Measurements from ENCODE around the gene CYSTM1.

Gene CYSTM1

DNA sequence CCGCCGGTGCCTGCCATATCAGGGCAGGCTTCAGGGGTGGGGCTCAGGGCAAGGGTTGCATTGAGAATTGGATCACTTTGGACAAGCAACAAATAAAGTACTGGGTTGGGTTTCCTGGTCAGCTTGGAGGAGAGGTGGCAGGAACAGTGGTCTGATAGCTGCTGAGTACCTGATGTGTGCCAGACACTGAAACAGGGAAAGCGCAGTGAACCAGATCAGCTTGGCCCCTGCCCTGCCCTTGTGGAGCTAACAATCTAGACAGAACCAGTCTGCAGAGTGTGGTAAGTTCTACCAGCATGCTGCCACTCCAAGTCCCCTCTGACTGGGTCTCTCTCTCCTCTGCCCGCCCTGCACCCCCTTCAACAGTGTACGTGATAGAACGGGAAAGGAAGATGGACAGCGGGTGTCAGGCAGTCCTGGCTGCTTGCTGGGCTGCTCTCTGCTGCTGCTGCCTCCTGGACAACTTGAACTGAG lies 53.4 kb downstream of the CYSTM1 start:
- in situ Hi-C loops (cut with MboI; ENCODE audit: low sequenced_read_pairs): loop anchor here (25.0 kb wide), 1 partner anchor 484 kb away; the partner anchor contains the start of gene ZMAT2

DNA sequence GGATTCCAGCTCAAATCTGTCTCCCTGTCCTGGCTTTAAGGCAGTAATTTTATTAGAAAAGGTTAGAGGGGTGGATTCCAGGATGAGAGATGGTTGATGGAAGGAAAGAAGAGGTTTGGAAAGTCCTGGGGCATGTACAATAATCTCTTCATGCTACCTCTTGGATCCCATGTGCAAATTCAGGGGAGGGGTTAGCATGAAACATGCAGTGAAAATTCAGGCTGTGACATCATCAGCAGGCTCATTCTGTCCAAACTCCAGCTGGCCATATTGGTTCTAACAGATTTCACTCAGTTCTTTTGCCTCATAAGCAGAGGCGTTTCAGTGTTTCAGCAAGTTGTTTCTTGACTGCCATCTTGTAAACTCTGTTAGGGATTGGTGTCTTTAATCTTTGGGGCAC lies 55.4 kb downstream of the CYSTM1 start:
- in situ Hi-C loops (cut with MboI; ENCODE audit: low sequenced_read_pairs): loop anchor here (25.0 kb wide), 1 partner anchor 482 kb away; the partner anchor contains the start of gene ZMAT2

DNA sequence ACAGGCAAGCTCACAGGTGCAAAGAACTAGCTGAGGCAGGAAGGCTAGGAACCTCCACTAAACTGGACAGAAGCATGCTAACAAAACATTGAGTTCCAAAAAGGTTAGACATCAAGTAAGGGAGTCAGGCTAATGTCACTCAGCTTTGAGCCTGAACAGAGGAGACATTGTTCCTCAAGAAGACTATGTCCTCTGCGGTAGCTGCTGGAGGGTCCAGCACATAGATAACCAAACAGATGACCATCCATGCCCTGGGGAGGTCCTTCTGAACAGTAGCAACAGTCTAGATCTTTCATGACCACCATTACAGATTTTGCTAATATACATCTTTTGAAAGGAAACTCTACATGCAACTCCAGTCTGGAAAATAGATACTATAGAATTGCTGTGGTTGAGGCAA lies 57.7 kb downstream of the CYSTM1 start:
- in situ Hi-C loops (cut with MboI; ENCODE audit: low sequenced_read_pairs): loop anchor here (25.0 kb wide), 1 partner anchor 480 kb away; the partner anchor contains the start of gene ZMAT2

DNA sequence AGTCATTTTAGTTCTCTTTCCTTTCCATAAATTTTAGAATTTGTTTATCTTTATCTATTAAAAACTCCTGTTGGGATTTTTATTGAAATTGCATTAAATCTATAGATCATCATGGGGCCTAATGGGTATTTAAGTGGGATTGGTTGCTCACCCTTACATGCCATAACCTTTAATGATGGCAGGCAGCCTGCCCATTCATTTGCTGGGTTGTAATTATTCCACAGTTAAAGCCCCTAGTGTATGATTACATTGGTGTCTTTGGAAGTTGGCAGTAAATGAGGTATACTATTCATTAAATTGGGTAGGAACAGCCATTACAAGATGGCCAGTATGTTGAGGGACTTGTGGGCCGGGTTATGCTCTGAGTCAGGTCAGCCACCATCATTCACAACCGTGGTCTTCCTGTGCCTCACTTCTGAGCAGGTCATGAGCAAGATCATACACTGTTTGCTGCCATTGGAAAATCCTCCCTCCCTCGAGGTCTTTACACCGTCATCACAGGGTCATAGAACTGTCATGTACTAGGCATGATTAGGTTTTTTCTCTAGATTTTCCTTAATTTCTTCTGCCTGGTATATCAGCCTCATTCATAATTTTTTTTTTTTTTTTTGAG lies 59.5 kb downstream of the CYSTM1 start:
- in situ Hi-C loops (cut with MboI; ENCODE audit: low sequenced_read_pairs): loop anchor here (25.0 kb wide), 1 partner anchor 478 kb away; the partner anchor contains the start of gene ZMAT2

DNA sequence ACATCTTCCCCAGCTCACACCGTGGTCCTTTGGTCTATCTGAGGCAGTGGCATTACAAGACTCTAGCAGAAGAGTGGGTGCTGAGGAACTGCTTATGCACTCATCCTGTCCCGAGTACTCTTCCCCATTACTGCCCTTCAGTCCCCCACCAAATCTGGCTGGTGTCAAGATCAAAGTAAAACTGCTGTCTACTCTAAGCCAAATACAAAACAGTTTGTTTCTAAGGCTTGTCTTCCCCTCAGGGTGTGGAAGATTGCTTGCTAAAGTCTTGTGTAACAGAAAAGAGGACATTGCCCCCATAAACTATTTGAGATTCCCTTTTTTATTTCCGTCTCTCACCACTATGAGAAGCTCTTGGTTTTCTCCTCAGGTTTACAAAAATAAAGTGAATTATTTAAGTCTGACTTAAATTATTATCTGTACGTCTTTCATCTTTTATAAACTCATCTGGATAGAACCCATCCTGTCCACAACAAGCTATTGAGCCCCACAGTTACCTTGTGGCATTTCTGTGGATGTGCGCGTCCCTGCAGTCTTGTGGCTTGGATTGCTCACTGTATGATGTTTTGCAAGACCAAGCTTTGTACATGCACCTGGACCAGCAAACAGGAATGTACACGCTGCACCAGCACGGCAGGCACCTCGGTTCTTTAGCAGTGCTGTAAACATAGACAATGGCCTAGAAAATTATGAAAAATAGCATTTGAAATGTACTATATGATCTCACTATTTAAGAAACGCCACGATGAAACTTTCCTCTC lies 61.0 kb downstream of the CYSTM1 start:
- in situ Hi-C loops (cut with MboI; ENCODE audit: low sequenced_read_pairs): loop anchor here (25.0 kb wide), 1 partner anchor 476 kb away; the partner anchor contains the start of gene ZMAT2

DNA sequence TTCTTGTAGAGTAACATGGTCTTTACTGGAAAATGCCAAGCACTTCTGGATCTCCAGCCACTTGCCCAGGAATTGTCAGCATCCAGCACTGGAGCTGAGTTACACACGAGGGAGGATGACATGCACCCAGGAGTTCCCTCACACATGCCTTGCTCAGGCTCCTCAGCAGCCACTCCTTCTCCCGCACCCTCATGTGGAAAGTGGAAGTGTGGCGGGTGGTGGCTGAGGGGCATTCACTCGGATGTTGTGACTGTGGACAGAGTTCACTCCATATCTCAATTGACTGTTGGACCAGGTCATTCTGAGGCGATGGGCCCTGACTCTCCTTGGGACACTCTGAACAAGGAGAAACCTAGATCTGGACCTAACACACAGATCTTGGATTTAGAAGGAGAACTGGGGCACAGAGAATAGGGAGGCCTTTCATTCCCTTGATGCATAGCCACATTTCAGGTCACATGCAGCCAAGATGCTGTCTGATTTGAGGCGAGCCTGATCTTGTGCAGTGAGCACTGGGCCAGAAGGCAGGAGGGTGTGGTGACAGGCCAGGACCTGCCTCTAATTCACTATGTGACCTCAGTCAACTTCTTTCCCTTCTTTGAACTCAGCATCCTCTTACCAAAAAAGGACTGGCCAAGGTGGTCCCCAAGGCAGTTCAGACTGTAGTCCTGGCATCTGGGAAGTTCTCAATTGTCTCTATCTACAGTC lies 62.1 kb downstream of the CYSTM1 start:
- in situ Hi-C loops (cut with MboI; ENCODE audit: low sequenced_read_pairs): loop anchor here (25.0 kb wide), 1 partner anchor 475 kb away; the partner anchor contains the start of gene ZMAT2

DNA sequence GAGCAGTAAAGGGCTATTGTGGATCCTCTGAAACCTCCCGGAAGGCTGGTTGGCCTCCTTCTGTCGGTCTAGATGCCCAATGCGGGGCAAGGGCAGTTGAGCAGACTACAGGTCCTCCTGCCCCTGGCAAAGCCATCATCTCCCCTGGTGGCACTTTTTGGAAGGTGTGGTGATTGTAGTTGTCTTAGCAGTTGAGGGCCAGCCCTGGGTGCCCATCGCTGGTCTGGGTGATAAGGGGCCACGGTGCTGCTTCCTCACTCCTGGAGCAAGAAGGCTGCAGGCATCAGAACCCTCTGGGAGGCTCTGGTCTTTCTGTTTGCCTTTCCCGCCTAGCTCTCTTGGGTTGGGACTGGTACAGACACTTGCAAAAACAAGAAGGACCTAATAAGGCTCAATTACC lies 63.8 kb downstream of the CYSTM1 start:
- in situ Hi-C loops (cut with MboI; ENCODE audit: low sequenced_read_pairs): loop anchor here (25.0 kb wide), 1 partner anchor 474 kb away; the partner anchor contains the start of gene ZMAT2

DNA sequence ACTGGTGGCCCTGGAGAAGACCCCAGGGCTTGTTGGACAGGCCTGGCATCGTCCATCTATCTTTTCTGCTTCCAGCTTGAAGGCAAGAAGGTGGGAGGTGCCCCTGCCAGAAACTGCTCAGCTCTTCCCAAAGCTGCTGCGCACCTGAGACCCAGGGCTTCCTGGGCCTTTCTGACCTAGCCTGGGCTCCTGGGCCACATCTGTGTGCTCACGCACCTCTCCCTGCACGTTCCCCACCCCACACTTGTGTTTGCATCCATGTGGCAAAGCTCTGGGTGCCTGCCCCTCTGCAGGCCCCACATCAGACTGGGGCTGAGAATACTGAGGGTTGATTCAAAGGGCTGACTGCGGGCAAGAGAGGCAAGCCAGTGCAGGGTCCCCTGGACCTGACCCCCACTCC lies 64.5 kb downstream of the CYSTM1 start:
- in situ Hi-C loops (cut with MboI; ENCODE audit: low sequenced_read_pairs): loop anchor here (25.0 kb wide), 1 partner anchor 473 kb away; the partner anchor contains the start of gene ZMAT2

DNA sequence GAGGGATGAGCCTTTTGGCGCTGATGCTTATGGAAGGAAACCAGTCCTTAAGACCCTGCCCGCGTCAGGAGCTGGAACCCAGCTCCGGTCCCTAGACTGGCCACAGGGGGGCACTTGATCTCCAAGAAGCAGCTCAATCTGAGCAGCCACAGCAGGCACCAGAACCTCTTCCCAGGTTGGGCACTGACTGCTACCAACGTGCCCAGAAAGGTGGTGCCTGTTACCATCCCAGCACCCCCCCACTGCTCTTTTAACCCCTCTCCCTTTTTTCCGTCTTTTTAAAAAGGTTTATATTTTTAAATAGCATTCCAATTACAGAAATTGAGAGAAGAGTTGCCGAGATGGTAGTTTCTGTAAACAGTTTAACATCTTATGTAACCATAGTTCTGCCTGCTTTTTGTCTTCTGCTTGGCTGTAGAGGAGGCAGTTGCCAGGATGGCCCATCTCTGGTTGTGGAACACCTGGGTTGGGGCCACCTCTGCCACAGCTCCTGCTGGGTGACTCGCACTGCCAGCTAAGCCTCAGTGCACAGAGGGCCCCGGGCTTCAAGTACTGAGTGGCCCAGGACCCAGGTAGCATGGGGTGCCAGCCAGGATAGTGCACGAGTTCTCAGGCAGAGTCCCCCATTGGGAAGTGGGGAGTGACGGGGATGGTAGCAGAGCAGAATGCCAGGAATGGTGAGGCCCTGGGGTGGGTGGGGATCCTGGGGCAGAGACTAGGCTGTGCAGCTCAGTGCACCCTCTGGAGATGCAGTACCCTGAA lies 65.1 kb downstream of the CYSTM1 start:
- in situ Hi-C loops (cut with MboI; ENCODE audit: low sequenced_read_pairs): loop anchor here (5.0 to 25.0 kb wide), 2 partner anchors 112 to 472 kb away; partner anchors contain the start of gene ZMAT2

DNA sequence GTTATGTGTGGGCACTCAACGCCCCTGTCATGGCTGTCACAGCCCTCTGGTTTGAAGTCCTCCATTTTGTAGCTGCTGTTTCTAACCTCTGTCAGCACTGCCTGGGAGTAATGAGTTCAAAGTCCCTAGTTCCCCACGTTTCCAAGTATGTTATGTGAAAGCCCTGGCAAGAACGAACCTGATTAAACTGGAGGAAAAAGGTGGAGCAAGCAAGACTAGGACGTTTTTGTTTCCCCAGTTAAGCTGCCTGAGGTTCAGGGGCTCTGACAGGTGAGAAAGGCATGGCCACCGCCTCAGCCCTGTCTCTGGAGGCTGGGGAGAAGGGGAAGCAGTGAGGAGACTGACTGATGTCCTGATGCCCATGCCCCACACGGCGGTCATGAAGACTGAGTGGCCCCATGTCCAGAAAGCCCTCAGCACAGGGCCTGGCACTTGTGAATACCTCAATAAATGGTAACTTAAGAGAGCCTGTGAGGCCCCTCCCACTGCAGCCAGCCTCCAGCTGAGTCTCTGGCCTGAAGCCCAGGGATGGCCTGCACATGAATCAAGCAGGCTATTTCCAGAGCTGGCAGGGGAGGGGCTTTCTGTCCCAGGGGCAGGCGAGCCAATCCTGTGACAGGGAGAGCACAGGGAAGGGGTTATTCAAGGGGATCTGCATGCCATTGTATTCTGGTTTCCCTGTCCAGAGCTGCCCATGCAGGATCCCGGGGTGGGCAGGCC lies 66.2 kb downstream of the CYSTM1 start:
- in situ Hi-C loops (cut with MboI; ENCODE audit: low sequenced_read_pairs): loop anchor here (5.0 to 25.0 kb wide), 2 partner anchors 111 to 471 kb away; partner anchors contain the start of gene ZMAT2

DNA sequence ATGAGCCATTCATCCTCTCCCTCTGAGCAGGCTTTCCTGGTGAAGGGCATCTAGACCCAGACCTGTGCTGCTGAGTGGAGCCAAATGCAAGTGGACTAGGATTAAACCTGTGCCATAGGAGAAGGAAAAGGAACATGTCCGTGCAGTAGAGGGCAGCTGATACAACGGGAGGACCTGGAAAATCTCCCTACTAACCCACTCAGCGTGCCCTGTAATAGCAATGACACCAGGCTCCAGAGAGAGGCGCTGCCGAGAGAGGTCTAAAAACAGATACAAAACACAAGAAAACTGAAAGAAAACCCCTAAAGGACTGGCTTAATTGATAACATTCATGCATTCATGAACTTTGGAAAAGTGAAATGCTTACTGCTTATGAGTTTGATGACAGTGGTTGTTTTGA lies 67.1 kb downstream of the CYSTM1 start:
- in situ Hi-C loops (cut with MboI; ENCODE audit: low sequenced_read_pairs): loop anchor here (5.0 to 25.0 kb wide), 2 partner anchors 110 to 470 kb away; partner anchors contain the start of gene ZMAT2

DNA sequence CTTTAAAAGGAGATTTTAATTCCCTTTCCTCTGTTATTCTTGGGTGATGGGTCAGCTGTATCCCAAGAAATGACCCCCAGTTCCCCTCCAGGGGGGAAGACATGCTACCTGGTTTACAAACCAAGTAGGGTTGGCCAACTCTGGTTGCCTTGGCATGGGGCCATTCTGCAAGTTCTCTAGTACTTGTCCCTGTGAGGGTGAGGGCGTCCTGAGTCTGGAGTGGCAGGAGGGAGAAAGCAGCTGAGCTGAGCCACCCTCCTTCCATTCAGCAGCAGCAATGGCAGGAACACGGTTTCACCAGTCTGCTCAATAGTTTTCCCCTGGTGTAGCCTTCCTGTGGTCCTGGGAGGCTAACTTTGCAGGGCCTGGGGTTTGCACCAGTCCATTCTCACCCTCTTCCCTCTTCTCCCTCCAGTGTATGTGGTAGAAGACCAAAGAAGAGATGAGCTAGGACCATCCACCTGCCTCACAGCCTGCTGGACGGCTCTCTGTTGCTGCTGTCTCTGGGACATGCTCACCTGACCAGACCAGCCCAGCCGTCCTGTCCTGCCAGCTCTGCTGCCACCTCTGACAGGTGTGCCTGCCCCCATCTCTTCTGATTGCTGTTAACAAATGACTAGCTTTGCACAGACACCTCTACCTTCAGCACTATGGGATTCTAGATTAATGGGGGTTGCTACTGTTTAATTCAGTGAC lies 68.0 kb downstream of the CYSTM1 start:
- in situ Hi-C loops (cut with MboI; ENCODE audit: low sequenced_read_pairs): loop anchor here (5.0 to 25.0 kb wide), 2 partner anchors 109 to 469 kb away; partner anchors contain the start of gene ZMAT2

DNA sequence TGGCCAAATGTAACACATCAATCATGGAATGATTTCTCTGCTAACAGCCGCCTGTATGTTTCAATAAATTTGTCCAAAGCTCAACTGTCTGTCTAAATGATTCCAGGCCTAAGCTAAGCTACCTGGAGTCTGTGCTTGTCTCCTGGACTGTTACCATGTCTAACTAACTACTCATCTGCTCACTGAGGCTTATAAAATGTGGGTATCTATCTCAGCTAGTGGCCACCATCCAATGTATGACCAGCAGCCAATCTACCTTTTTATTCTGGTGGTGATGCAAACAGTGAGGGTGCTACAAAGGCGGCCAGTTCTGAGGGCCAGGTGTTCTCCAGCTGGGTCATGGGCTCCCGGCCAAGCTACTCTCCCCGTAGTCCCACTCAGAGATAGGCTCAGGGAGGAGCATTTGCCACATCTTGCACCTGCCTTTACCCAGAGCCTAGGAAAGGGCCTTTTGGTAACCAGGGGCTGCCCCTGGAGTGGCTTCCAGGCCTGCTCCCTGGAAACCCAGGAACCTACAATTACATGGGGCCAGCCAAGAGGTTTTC lies 68.8 kb downstream of the CYSTM1 start:
- in situ Hi-C loops (cut with MboI; ENCODE audit: low sequenced_read_pairs): loop anchor here (5.0 to 25.0 kb wide), 2 partner anchors 109 to 469 kb away; partner anchors contain the start of gene ZMAT2

DNA sequence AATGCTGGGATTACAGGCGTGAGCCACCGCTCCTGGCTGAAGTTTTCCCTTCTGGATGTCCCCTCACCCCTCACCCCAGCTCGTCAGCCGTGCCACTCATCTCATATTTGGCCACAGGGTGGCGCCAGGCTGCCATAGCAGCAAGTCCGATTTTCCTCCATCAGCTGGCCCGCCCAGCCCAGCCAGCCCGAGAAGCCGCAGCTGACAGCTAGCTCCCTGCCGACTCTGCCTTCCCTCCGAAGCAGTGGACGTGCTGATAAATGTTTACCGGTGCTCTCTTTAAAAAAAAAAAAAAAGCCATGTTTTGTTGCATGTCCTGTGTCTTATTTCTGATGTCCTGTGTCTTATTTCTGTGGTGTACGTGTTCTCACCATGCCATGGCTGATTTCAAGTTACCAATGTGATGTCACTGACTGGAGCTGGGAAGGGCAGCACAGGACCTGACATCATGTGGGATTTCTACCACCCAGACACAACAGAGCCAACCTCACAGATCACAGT lies 69.6 kb downstream of the CYSTM1 start:
- in situ Hi-C loops (cut with MboI; ENCODE audit: low sequenced_read_pairs): loop anchor here (5.0 to 25.0 kb wide), 2 partner anchors 108 to 468 kb away; partner anchors contain the start of gene ZMAT2

DNA sequence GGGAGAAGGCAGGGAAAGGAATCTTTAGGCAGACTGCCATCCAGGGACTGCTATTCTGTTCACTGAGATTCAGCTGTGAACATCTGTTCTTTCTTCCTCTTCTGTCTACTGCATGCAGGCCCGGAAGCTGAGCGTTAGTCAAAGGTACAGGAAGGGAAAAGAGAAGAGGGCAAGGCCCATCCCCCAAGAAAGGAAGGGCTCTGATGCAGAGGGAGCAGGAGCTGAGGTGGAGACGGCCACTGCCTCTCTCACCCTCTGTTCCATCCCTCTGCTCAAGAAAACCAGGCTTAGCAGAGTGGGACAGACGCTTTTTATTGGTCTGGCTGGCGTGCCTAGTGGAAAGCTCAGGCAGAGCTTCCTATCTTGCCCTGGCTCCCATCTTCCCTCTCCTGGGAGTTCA lies 70.4 kb downstream of the CYSTM1 start:
- in situ Hi-C loops (cut with MboI; ENCODE audit: low sequenced_read_pairs): loop anchor here (25.0 kb wide), 1 partner anchor 467 kb away; the partner anchor contains the start of gene ZMAT2

DNA sequence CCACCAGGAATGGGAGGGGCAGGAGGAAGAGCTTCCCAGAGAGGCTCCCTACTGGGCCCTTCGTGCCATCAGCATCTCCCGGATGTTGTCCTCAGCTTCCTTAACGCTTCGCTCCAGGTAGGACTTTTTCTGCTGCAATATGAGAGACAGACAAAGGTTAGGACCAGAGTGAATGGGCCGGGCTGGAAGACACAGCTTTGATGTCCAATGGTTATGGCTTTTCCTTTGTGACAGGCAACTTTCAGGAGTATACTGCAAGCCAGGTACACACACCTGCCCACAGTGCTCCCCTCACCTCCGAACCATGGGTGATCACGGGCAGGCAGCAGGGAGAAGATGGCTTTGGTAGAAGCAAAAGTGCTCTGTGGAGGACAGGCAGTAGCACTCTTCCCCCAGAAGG lies 70.9 kb downstream of the CYSTM1 start:
- in situ Hi-C loops (cut with MboI; ENCODE audit: low sequenced_read_pairs): loop anchor here (25.0 kb wide), 1 partner anchor 466 kb away; the partner anchor contains the start of gene ZMAT2

DNA sequence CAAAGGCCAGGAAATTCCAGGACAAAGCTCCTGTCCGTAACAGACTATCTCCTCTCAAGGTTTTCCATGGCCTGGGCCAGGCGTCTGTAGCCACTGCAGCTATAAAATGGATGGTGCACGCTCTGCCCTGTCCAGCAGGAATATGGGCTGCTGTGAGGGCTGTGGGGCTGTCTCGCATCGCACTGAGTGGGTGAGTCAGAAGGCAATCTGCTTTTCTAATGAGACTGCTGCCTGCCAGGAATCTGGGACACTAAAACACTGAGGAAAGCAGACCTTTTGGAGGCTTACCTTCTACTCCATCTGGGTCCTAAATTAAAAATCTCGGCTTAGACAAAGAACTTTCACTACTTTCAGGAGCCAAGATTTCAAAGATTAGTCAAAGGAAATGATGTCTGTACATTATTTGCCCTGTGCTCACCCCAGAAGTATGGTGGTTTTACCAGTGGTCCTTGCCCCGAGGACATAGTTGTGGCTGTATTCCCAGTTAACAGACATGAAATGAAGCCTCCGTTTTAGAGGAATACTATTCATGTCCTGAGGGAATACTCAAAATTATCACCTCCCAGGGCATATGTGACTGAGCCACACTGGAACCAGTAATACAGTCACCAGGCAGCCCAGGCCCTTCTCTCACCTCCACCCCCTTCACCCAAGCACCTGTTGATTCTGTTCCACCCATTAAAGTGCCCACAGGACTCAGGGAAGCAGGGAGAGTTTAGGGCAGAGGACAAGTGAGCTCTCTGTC lies 71.6 kb downstream of the CYSTM1 start:
- in situ Hi-C loops (cut with MboI; ENCODE audit: low sequenced_read_pairs): loop anchor here (25.0 kb wide), 1 partner anchor 466 kb away; the partner anchor contains the start of gene ZMAT2
